Mucosa of rectum (tissue), 2 donors: Measurements from ENCODE around the gene GTPBP10.
"Not testable (repeated sequence)": the region's sequence is repeated elsewhere in the genome, so short reads cannot be mapped to it uniquely, and the experiment has no call there.

ENCODE experiments used
- H3K27ac ChIP-seq, 2 donors: one replicate each; pipeline ENCODE4 v1.7.0; 2013; ENCODE audit warnings: inconsistent platforms in 2 of 2, low read depth in 2 of 2, low read length in 2 of 2
- H3K27me3 ChIP-seq, 2 donors: one replicate each; pipeline ENCODE4 v1.7.0; 2013; ENCODE audit warnings: low read length in 2 of 2; ENCODE audit not compliant: control insufficient read depth in 2 of 2, insufficient read depth in 2 of 2
- H3K36me3 ChIP-seq, 2 donors: one replicate each; pipeline ENCODE4 v1.7.0; 2013; ENCODE audit warnings: low read length in 2 of 2; ENCODE audit not compliant: control insufficient read depth in 2 of 2, insufficient read depth in 2 of 2
- H3K4me1 ChIP-seq, 2 donors: one replicate each; pipeline ENCODE4 v1.7.0; 2013; ENCODE audit warnings: low read length in 2 of 2, mild to moderate bottlenecking in 1 of 2; ENCODE audit not compliant: control insufficient read depth in 2 of 2, insufficient read depth in 2 of 2
- H3K4me3 ChIP-seq, 2 donors: one replicate each; pipeline ENCODE4 v1.7.0; 2013; ENCODE audit warnings: low read length in 2 of 2
- H3K9ac ChIP-seq, 2 donors: one replicate each; pipeline ENCODE4 v1.7.0; 2013; ENCODE audit warnings: low read length in 2 of 2, low read depth in 1 of 2, mild to moderate bottlenecking in 1 of 2
- H3K9me3 ChIP-seq, 2 donors: one replicate each; pipeline ENCODE4 v1.7.0; 2013; ENCODE audit warnings: low read length in 2 of 2; ENCODE audit not compliant: control insufficient read depth in 2 of 2
- donor health status: healthy.
- donor health status: Normal muscosa, but diverticular disease.

The GTPBP10 gene

DNA sequence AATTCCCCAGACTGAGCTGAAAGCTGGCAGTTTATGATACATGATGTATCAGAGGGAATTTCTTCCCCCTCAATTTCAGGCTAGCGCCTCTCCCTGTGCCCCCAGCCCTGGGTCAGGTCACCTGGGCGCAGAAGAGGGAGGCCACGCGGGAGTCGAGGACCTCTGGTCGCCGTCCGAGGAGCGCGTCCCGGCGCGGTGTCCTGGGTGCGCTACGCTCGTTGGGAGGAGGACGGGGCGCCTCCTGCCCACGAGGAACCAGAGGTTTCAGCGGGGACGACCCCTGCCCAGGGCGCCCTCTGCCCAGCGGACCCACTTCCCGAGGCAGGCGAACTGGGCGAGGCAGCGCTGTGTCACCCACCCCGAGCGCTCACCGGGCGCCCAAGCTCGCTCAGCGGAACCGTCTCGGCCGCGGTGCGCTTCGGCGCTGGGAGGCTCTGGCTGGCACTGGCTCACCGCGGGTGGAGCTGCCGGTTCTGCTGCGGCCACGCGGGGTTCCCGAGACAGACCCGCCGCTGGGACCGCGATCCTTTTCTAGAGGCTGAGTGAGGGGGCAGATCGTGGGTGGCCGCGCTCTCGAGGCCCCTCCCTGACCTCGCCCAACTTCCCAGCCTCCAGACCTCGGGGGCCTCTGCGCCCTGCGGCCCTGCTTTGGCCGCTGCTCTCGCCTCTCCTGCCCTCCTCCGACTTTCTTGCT is 25.6 kb upstream of the GTPBP10 start, which contains the start of gene FAM237B:
Gene FAM237B (minus strand): TSS at position 504 of the 694 bp plus-strand sequence. CDS start 1,556 bp downstream, outside the sequence.
- H3K4me3 ChIP-seq, result no peak within 1 kb of the TSS
- no peaks in the 10 kb centered on the region for H3K4me1 ChIP-seq
- H3K36me3 ChIP-seq, result no peaks in the 10 kb centered on the region
- peaks cover 30% of the 10 kb centered on the region in 2 donors for H3K27me3 ChIP-seq
- H3K9ac ChIP-seq, result no peak within 1 kb of the TSS
- H3K9me3 ChIP-seq, result no peaks in the 10 kb centered on the region
- no peak within 1 kb of the TSS for H3K27ac ChIP-seq

DNA sequence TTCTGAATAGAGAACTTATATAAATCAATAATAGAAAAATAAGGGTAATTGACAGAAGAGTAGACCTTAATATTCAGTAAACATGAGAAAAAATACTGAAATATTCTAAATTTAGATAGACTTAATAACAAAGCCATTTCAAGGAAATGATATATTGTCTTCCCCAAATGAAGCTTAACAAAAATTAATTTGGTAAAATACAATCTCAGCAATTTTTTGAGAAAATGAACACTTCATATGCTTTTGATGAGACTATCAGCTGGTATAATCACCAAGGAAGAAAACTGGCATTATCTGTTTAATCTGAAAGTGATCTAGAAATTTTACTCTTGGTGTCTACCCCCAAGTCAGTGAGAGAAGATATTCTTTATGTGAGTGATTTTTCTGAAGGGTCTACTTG is 23.7 kb upstream of the GTPBP10 start:
- Histone ChIP-seq H3K4me3 (no peak overlapping the region), H3K9me3 (no peaks in the 10 kb centered on the region), H3K36me3 (no peaks in the 10 kb centered on the region), H3K9ac (no peak overlapping the region), H3K27ac (no peak overlapping the region), H3K4me1 (no peaks in the 10 kb centered on the region), H3K27me3 (peaks cover 30% of the 10 kb centered on the region in 2 donors)

GRCh38 chr7:90326500-90326899 is 20.0 kb upstream of the GTPBP10 start:
- Histone ChIP-seq H3K27me3 (peaks cover 9 to 15% of the 10 kb centered on the region in 2 donors), H3K4me3 (no peak overlapping the region), H3K36me3 (no peaks in the 10 kb centered on the region), H3K27ac (no peak overlapping the region), H3K4me1 (no peaks in the 10 kb centered on the region), H3K9me3 (no peaks in the 10 kb centered on the region), H3K9ac (no peak overlapping the region)

DNA sequence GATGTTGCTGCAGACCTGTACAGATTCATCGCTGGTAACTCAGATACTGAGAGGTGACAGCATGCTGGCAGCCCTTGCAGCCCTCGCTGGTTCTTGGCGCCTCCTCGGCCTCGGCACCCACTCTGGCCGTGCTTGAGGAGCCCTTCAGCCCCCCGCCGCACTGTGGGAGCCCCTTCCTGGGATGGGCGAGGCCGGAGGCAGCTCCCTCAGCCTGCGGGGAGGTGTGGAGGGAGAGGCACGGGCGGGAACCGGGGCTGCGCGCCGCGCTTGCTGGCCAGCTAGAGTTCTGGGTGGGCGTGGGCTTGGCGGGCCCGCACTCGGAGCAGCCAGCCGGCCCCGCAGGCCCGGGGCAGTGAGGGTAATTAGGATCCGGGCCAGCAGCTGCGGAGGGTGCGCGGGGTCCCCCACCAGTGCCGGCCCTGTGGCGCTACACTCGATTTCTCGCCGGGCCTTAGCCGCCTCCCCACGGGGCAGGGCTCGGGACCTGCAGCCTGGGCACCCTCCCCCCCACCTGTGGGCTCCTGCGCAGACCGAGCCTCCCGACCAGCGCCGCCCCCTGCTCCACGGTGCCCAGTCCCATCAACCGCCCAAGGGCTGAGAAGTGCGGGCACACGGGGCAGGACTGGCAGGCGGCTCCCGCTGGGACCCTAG is 12.2 kb upstream of the GTPBP10 start:
- Histone ChIP-seq H3K36me3 (no peaks in the 10 kb centered on the region), H3K27ac (no peak overlapping the region), H3K9ac (no peak overlapping the region), H3K4me1 (no peaks in the 10 kb centered on the region), H3K9me3 (no peaks in the 10 kb centered on the region), H3K27me3 (no peaks in the 10 kb centered on the region), H3K4me3 (no peak overlapping the region)

- H3K9me3 ChIP-seq, H3K4me1 ChIP-seq, H3K27me3 ChIP-seq, H3K9ac ChIP-seq, H3K27ac ChIP-seq, H3K36me3 ChIP-seq, H3K4me3 ChIP-seq: not testable (repeated sequence)
Observed at GRCh38 chr7:90334926-90335325, 11.6 kb upstream of the GTPBP10 start.

DNA sequence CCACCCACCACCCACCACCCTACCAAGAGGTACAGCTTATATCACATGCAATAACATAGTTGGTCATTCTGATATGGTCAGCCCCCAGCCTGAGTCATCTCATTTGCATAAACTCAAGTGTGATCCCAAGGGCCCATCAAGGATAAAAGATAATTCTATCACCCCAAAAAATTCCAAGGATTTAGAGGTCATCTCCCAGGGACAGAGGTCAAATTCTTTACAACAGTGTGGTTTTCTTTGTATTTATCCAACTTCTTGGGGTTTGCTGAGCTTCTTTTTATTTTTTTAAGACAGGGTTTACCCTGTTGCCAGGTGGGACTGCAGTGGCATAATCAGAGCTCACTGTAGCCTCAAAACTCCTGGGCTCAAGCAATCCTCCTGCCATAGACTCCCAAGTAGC is 9.4 kb upstream of the GTPBP10 start:
- Histone ChIP-seq H3K4me1 (no peaks in the 10 kb centered on the region), H3K27me3 (no peaks in the 10 kb centered on the region), H3K9ac (no peak overlapping the region), H3K27ac (no peak overlapping the region), H3K36me3 (no peaks in the 10 kb centered on the region), H3K4me3 (no peak overlapping the region), H3K9me3 (no peaks in the 10 kb centered on the region)

DNA sequence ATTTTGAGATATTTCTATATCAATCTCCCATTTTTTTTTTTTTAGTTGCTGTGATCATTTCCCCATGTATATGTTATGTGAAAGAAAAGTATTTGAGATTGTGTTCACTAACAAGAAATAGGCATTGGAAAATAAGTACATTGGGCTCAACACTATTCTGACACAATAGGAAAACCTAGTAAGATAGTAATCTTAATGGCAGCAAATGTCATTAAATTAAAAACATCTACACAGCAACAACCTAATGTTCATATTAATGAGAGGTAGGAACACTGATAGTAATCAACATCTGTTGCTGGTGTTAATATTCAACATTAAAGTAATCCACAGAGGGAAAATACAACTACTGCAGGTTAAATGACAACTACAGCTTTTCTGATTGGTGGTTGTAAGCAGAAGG is 1.5 kb upstream of the GTPBP10 start:
- H3K36me3 ChIP-seq, result no peaks in the 10 kb centered on the region
- no peaks in the 10 kb centered on the region for H3K27me3 ChIP-seq
- H3K4me1 ChIP-seq, result peaks cover 3 to 8% of the 10 kb centered on the region in 2 donors
- H3K9me3 ChIP-seq, result no peaks in the 10 kb centered on the region
- H3K27ac ChIP-seq, result peak overlapping the region in 1 of 2 donors; percentile 91
- H3K4me3 ChIP-seq, result peak overlapping the region; percentile 99
- no peak overlapping the region for H3K9ac ChIP-seq

DNA sequence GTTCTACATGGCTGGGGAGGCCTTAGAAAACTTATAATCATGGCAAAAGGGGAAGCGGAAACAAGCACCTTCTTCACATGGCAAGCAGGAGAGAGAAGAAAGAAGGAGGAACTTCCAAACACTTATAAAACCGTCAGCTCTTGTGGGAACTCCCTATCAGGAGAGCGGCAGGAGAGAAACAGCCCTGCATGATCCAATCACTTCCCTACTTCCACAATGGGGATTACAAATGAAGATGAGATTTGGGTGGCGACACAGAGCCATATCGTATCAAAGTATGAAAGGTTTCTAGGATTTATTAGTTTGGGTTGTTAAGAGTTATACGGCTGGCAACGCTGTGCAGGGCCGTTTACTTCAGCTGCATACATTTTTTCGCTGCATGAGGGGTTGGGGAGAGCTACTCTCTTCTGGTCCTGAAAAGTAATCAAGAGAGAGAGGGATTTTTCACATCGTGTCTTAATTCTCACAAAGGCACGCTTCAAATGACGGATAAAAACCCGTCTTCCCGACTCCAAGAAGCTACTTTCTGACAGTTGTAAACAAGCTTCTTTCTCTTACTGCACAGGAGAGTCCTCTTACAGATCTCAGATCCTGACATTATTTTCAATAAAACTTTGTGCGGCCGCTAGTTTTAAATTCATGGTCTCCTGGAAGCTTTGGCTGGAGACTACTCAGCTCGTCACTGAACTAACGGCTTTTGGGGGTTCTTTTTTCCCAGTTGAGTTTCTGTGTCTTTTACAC is 751 bp upstream of the GTPBP10 start:
- peak overlapping the region; percentile 91 to 99 for H3K9ac ChIP-seq
- H3K36me3 ChIP-seq, result no peaks in the 10 kb centered on the region
- H3K9me3 ChIP-seq, result no peaks in the 10 kb centered on the region
- peak overlapping the region; percentile 91 to 93 for H3K27ac ChIP-seq
- H3K4me1 ChIP-seq, result peaks cover 3 to 8% of the 10 kb centered on the region in 2 donors
- H3K4me3 ChIP-seq, result peak overlapping the region; percentile 99
- H3K27me3 ChIP-seq, result no peaks in the 10 kb centered on the region

DNA sequence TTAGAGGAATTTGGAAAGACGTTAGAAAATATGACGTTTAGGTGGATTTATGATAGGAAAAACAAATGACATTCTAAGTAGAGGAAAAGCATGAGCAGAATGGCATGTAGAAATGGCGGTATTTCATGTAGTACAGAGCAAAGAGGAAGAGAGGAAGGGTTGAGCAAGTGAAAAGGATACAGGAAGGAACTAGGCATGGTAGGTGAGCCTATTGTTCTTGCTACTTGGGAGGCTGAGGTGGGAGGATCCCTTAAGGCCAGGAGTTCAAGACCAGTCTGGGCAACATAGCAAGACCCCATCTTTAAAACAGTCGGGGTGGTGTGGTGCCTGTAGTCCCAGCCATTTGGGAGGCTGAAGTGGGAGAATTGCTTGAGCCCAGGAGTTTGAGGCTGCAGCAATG is 1.2 kb downstream of the GTPBP10 start:
- Histone ChIP-seq H3K27ac (no peak overlapping the region), H3K4me3 (peak overlapping the region in 1 of 2 donors; percentile 99)

DNA sequence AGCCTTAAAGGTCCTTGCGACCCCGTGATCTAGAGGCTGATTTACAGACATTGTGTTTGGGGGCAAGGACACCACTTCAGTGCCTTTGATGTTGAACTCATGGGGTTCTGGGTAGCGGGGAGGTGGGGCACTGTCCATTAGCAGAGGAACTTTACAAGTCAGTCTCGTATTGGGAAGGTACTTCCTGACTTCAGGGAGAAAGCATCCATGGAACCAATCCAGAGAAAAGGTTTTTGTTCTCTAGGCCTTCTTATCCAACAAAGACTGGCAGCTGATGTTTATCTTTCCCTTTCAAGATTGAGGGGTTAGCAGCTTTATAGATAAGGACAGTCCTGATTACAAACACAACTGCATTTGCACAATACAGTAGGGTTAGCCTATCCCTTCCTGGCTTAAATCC is 2.8 kb downstream of the GTPBP10 start:
- H3K27me3 ChIP-seq, result no peaks in the 10 kb centered on the region
- H3K9me3 ChIP-seq, result no peaks in the 10 kb centered on the region
- no peak overlapping the region for H3K27ac ChIP-seq
- no peak overlapping the region for H3K9ac ChIP-seq
- H3K4me3 ChIP-seq, result no peak overlapping the region
- H3K36me3 ChIP-seq, result peaks cover 0 to 6% of the 10 kb centered on the region in 2 donors
- H3K4me1 ChIP-seq, result peaks cover 3 to 8% of the 10 kb centered on the region in 2 donors

More for the DNA sequence above, 1.2 kb downstream of the GTPBP10 start:
- Histone ChIP-seq H3K36me3 (no peaks in the 10 kb centered on the region), H3K27me3 (no peaks in the 10 kb centered on the region), H3K9me3 (no peaks in the 10 kb centered on the region), H3K4me1 (peaks cover 3 to 8% of the 10 kb centered on the region in 2 donors), H3K9ac (peak overlapping the region in 1 of 2 donors; percentile 91)
